GM12892 (cell line): ENCODE results near the gene ADM5.
A peak's percentile ranks its signal among the peaks of the same experiment; 100 is the strongest.

Source experiments
- DNase-seq: peaks from one replicate; pipeline ENCODE4 v3.0.0; 2011; ENCODE audit not compliant: insufficient read length
- FAIRE-seq: peaks from 2 replicates; lab custom pipeline; 2011; peaks lifted over from hg19 to GRCh38; lab: Jason Lieb, UNC
- POLR2A ChIP-seq: IDR thresholded peaks from 2 replicates; pipeline ENCODE4 v1.6.1; 2011; ENCODE audit warnings: low read depth, low read length, control low read depth
- POLR2AphosphoS5 ChIP-seq: IDR thresholded peaks from 2 replicates; pipeline ENCODE4 v1.6.1; 2011; ENCODE audit warnings: low read depth, low read length, control low read depth
- TAF1 ChIP-seq: IDR thresholded peaks from 2 replicates; pipeline ENCODE4 v1.6.1; 2011; ENCODE audit warnings: low read depth, mild to moderate bottlenecking, control low read depth, low read length, borderline replicate concordance

The ADM5 gene

DNA sequence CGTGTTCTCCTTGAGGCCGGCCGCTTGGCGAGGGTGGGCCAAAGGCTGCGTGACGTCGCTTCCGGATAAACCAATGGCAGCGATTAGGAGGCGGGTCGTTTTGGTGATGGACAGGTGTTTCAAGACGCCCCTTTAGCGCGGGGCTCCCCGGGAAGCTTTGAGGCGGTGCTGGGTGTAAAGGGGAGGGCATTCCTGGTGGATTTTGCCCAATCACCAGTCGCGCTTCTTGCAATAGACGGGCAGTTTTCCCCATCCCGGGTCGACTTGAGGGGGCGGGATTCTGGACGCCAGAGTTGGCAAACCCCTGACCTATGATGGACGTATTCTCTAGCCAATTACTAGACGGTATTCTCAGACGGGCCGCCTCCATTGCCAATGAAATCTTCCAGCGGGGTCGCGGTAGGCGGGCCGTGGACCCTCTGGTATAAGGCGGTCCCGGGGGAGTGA lies 12.6 kb upstream of the ADM5 start:
- DNase-seq: peak; percentile 92
- TF ChIP-seq POLR2AphosphoS5 (no peak), POLR2A (no peak), TAF1 (no peak)
- peak; percentile 100 for FAIRE-seq

DNA sequence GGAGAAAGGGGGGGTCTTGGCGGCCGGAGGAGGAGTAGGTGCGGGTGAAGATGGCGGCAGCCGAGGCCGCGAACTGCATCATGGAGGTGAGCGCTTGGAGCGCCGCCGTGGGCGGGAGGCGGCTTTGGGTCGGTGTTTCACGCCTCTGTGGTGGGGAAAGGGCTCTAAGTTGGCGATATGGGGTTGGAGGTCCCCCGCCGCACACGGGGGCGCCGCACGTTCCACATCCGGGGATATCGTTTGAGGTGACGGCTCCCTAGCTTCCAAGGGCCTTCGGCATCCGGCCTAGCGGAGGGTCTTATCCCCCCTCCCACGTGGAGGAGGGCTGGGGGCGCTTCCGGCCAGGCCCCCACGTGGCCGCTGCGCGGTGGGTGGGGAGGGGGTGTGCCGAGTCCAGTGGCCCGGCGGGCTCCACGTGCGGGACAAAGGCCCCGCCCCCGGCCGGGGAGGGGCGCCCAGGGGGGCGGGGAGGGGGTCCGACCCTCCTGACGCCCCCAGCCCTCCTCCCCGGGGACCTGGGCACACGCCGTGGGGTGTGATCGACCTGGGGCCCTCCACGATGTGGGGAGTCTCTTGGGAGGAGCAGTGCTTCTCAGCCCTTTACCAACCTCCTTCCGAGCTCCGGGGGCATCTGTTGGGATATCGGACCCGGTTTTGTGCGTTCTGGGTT lies 12.0 kb upstream of the ADM5 start, which contains the start of gene PRMT1:
Gene PRMT1, plus strand, starts transcription at position 41 of the 670 bp plus-strand sequence. Its CDS starts 10 bp downstream, at position 51.
- TF ChIP-seq TAF1 (peak; percentile 79; the same call in 1 of the 2 replicates), POLR2A (peak; percentile 96), POLR2AphosphoS5 (peak; percentile 92)
- FAIRE-seq (peak; percentile 24), DNase-seq (no peak)

DNA sequence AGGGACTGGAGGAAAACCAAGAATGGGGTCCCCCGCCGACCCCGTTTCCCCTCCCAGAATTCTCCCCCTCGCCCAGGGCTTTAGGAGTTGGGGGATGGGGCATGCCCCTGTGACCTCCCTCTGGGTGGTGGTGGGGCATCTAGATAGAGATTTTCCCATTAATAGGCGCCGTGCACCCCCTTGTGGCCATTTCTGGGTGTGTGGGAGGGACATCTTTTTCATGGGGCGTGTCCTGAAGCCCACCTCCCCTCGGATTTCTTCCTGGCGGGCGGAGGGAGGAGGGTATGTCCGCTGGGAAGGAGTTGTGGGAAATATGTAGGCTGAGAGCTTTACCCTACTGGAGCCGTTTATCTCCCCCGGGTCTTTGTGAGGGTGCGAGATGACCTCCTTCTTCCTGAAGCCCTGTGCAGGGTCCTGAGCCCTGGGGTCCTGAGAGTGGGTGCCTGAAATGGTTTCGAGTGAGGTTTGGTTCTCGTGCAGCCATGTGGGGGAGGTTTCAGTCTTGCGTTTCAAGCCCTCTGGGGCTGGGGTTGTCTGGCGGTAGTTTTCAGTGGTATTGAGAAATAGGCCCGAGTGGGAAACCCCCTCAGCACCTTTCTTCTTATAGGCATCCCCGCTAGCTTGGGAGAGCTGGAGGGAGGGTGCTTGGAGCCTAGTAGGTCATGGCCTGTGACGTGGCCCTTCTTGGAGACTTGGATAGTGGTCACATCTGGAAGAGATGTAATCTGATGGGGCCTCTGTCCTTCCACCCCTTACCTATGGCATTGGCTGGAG lies 11.3 kb upstream of the ADM5 start:
- no peak for DNase-seq
- peak; percentile 76 for FAIRE-seq
- TF ChIP-seq TAF1 (no peak), POLR2A (no peak), POLR2AphosphoS5 (peak; percentile 49; the same call in 1 of the 2 replicates)

DNA sequence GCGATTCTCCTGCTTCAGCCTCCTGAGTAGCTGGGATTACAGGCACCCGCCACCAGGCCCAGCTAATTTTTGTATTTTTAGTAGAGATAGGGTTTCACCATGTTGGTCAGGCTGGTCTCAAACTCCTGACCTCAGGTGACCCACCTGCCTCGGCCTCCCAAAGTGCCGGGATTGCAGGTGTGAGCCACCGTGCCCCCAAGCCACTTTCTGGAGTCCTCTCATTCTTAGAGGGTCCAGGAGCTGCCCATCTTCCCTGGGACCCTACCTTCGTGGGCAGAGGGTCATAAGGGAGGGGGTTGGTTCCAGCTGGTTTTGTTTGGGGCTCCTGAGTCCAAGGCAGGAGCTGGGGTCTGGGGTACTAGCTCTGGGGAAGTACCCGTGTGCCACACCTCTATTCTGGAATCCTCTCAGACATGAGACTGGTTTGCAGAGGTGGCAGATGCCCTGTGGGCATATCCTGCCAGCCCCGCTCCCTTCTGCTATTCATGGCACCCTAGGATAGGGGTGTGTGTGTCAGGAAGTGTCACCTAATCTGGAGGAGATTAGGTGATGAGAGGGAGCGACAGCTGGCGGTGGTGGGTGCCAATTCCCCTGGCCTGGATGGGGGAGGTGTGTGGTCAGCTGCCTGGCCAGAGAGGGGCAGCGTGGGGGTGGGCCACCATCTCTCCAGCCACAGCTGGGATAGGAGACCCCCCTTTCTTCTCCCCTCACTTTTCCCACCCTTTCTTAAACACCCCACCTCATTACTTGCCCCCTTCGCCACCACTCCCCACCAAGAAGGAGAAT lies 10.2 kb upstream of the ADM5 start:
- DNase-seq (no peak), FAIRE-seq (no peak)
- TF ChIP-seq POLR2A (no peak), TAF1 (no peak), POLR2AphosphoS5 (no peak)

DNA sequence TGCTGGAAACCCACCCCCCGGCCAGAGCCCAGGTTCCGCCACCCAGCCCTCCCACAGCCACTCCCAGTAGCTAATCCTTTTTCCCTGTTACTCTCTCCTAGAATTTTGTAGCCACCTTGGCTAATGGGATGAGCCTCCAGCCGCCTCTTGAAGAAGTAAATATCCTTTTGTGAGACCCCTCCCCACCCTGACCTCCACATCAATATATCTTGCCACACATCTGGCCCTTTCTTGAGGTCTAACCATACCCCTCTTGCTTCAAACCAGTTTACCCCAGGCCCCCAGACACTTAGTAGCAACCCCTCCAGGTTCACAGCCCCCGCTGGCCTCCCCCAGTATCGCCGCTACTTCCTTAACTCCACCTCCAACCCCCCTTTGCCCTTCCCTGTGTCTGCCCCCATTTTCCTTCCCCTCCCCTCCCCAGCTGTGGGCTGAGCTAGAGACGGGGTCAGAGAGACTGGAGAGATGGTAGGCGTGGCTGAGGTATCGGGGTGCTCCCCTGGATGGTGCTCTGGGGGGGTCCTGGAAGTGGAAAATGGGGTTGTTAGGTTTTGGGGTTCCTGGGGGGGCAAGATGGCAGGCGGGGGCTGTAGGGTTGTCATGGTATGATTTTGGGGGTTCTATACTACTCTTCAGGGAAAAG lies 9.5 kb upstream of the ADM5 start:
- FAIRE-seq (no peak), DNase-seq (no peak)
- TF ChIP-seq TAF1: no peak
- no peak for TF ChIP-seq POLR2A
- no peak for TF ChIP-seq POLR2AphosphoS5

DNA sequence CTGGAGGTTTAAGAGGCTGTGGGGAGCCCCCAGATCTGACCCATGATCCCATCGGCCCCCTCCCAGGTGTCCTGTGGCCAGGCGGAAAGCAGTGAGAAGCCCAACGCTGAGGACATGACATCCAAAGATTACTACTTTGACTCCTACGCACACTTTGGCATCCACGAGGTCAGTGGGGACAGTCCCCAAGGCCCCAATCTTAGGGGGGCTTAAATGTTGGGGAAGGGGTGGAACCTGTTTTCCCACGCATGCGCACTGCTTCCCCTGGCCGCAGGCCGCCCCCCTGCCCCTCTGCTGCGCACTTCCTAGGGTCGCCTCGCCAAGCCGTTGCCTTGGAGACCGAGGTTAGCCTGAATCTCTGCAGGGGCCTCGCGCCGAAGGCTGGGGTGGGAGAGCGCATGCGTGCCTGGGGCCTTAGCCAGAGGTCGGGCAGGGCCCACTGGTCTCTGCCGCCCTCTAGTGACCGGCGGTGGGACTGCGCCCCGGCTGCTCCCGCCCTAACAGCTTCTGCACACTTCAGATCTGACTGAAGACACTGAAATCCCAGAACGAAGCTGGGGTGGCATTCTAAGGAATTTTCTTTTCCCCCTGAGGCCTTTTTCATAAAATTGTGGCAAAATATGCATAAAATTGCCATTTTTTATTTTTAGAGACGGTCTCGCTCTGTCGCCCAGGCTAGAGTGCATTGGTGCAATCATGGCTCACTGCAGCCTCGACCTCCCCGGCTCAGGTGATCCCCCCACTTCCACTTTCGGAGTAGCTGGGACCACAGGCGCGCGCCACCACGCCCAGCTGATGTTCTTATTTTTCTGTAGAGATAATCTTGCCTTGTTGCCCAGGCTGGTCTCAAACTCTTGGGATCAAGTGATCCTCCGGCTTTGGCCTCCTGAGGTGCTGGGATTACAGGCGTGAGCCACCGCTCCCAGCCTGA lies 8.7 kb upstream of the ADM5 start:
- TF ChIP-seq POLR2AphosphoS5: no peak
- no peak for TF ChIP-seq POLR2A
- TF ChIP-seq TAF1: no peak
- peak; percentile 94 for DNase-seq
- FAIRE-seq: peak; percentile 98

DNA sequence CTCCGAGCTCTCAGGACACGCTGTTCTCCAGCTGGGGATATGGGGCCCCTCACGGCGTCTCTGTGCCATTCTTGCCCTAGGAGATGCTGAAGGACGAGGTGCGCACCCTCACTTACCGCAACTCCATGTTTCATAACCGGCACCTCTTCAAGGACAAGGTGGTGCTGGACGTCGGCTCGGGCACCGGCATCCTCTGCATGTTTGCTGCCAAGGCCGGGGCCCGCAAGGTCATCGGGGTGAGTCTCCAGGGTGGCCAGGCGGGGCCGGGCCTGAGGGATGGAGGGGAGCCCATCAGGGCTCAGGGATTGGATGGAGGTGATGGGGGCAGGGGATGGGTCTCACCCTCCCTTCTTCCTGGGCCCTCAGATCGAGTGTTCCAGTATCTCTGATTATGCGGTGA lies 7.6 kb upstream of the ADM5 start:
- DNase-seq (no peak), FAIRE-seq (no peak)
- TF ChIP-seq POLR2A (no peak), POLR2AphosphoS5 (no peak), TAF1 (no peak)

DNA sequence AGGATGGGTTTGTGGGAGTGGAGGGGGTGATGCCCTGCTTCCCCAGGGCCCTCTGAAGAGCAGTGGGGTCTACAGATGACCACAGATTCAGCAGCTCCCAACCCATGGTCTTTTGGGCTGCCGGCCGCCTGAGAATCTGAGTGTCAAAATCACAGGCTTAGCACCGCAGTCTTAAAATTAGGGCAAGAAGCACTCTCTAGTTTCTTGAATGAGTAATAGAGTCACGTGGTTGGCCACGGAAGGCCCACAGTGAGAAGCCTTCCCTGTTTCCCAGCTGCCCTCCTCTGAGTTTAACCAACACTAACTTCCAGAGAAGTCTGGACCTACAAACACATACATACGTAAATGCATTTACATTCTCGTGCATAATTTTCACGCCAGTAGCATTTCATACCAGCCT lies 7.1 kb upstream of the ADM5 start:
- FAIRE-seq (no peak), DNase-seq (no peak)
- TF ChIP-seq POLR2A: 0 out of 2 replicates have a peak, but pooled peaks have one; percentile 27
- no peak for TF ChIP-seq TAF1
- TF ChIP-seq POLR2AphosphoS5: no peak

DNA sequence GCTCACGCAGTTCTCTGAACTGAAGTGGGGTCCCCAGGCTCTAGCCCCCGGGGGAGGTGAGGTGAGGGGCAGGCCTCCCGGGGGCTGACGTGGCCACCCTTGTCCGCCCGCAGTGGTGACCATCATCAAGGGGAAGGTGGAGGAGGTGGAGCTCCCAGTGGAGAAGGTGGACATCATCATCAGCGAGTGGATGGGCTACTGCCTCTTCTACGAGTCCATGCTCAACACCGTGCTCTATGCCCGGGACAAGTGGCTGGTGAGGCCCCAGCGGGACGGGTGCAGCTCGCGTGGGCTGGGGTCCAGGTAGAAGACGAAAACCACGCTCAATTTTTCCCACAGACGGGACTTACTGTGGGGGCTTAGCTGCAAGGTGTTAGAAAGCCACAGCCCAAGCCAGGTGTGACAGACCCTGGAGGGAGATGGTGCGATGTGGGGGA lies 5.6 kb upstream of the ADM5 start:
- TF ChIP-seq TAF1 (no peak), POLR2A (no peak; the same call in 1 of the 2 replicates), POLR2AphosphoS5 (no peak)
- no peak for FAIRE-seq

DNA sequence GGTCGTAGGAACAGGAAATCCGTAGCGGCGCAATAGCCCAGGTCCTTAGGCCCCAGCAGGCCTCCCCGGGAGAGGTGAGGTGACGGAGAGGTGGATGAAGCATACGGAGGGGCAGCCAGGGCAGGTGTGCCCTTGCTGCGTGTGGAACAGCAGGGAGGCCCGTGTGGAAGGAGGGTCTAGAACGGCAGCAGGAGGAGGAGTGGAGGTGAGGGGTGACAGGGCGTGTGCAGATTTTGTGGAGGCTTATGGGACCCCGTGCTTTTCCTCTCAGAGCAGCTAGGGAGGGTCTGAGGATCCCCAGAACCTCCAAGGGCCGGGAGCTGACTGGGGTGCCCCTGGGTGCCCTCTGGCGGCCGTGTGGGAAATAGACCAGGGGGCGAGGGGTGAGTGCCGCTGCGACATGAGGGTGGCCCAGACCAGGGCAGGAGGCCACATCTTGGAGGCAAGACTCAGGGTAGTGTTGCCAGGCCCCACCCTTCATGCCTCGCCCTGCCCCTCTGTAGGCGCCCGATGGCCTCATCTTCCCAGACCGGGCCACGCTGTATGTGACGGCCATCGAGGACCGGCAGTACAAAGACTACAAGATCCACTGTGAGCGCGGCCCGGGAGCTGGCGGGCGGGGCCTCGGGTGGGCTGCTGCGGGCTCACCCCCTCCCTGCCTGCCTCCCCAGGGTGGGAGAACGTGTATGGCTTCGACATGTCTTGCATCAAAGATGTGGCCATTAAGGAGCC lies 5.0 kb upstream of the ADM5 start:
- DNase-seq: peak; percentile 64

More for the DNA sequence above, 5.6 kb upstream of the ADM5 start:
- DNase-seq: no peak

More for the DNA sequence above, 5.0 kb upstream of the ADM5 start:
- no peak for FAIRE-seq
- TF ChIP-seq POLR2AphosphoS5 (peak; percentile 87), POLR2A (peak; percentile 69; the same call in 1 of the 2 replicates), TAF1 (no peak)
